Measurements from ENCODE around the gene IP6K2.
"Not testable (repeated sequence)": the region's sequence is repeated elsewhere in the genome, so short reads cannot be mapped to it uniquely, and the experiment has no call there.

Gene IP6K2

GRCh38 chr3:48733752-48734518 lies 16.9 kb upstream of the IP6K2 start:
- in situ Hi-C loops (cut with HindIII; ENCODE audit: low sequenced_read_pairs), result not testable (repeated sequence)

- in situ Hi-C loops (cut with HindIII; ENCODE audit: low sequenced_read_pairs), result no loop called here
Measured at GRCh38 chr3:48727511-48727910, 10.5 kb upstream of the IP6K2 start.

GRCh38 chr3:48725185-48725855 lies 8.3 kb upstream of the IP6K2 start:
- in situ Hi-C loops (cut with HindIII; ENCODE audit: low sequenced_read_pairs), result not testable (repeated sequence)

- in situ Hi-C loops (cut with HindIII; ENCODE audit: low sequenced_read_pairs), result no loop called here
Measured at GRCh38 chr3:48723725-48724124, 6.7 kb upstream of the IP6K2 start.

- in situ Hi-C loops (cut with HindIII; ENCODE audit: low sequenced_read_pairs), result not testable (repeated sequence)
Measured at GRCh38 chr3:48723293-48723692, 6.3 kb upstream of the IP6K2 start.

GRCh38 chr3:48716508-48716981 lies 476 bp downstream of the IP6K2 start:
- in situ Hi-C loops (cut with HindIII; ENCODE audit: low sequenced_read_pairs), result no loop called here

- in situ Hi-C loops (cut with HindIII; ENCODE audit: low sequenced_read_pairs), result no loop called here
Measured at GRCh38 chr3:48715174-48715800, 1.7 kb downstream of the IP6K2 start.

GRCh38 chr3:48711727-48712126 lies 5.3 kb downstream of the IP6K2 start:
- in situ Hi-C loops (cut with HindIII; ENCODE audit: low sequenced_read_pairs), result no loop called here

- in situ Hi-C loops (cut with HindIII; ENCODE audit: low sequenced_read_pairs), result no loop called here
Measured at GRCh38 chr3:48709051-48709461, 8.0 kb downstream of the IP6K2 start.

- in situ Hi-C loops (cut with HindIII; ENCODE audit: low sequenced_read_pairs), result no loop called here
Measured at GRCh38 chr3:48708481-48708889, 8.5 kb downstream of the IP6K2 start.

- in situ Hi-C loops (cut with HindIII; ENCODE audit: low sequenced_read_pairs), result no loop called here
Measured at GRCh38 chr3:48707157-48707556, 9.9 kb downstream of the IP6K2 start.

GRCh38 chr3:48702320-48702920 lies 14.6 kb downstream of the IP6K2 start:
- in situ Hi-C loops (cut with HindIII; ENCODE audit: low sequenced_read_pairs), result no loop called here

GRCh38 chr3:48700731-48701405 lies 16.2 kb downstream of the IP6K2 start:
- in situ Hi-C loops (cut with HindIII; ENCODE audit: low sequenced_read_pairs), result no loop called here

- in situ Hi-C loops (cut with HindIII; ENCODE audit: low sequenced_read_pairs), result no loop called here
Measured at GRCh38 chr3:48698891-48699290, 18.1 kb downstream of the IP6K2 start.

- in situ Hi-C loops (cut with HindIII; ENCODE audit: low sequenced_read_pairs), result no loop called here
Measured at GRCh38 chr3:48697952-48698351, 19.1 kb downstream of the IP6K2 start.

GRCh38 chr3:48696601-48697000 lies 20.4 kb downstream of the IP6K2 start:
- in situ Hi-C loops (cut with HindIII; ENCODE audit: low sequenced_read_pairs), result no loop called here

- in situ Hi-C loops (cut with HindIII; ENCODE audit: low sequenced_read_pairs), result no loop called here
Measured at GRCh38 chr3:48696156-48696555, 20.9 kb downstream of the IP6K2 start.

GRCh38 chr3:48695393-48695753 lies 21.6 kb downstream of the IP6K2 start:
- in situ Hi-C loops (cut with HindIII; ENCODE audit: low sequenced_read_pairs), result no loop called here

- in situ Hi-C loops (cut with HindIII; ENCODE audit: low sequenced_read_pairs), result no loop called here
Measured at GRCh38 chr3:48694610-48695392, 22.2 kb downstream of the IP6K2 start.

GRCh38 chr3:48693826-48694225 lies 23.2 kb downstream of the IP6K2 start:
- in situ Hi-C loops (cut with HindIII; ENCODE audit: low sequenced_read_pairs), result no loop called here

Measured in DLD1 (cell line).